HepG2 (cell line): ENCODE results near the gene CHST12. TPM values are rescaled to one million over a fixed set of nuclear protein-coding genes. Genes with fewer than 3 reads are reported as not detected.

Experiments
- ATAC-seq: fragments of 200-7000 bp; cut with Tn5 transposase; 3 replicates; pipeline ENCODE4 v1.9.1; 2020; ENCODE audit warnings: mild to moderate bottlenecking, moderate library complexity
- BruUV-seq: library from RNA; stranded (reverse); fragments of 400-500 nt; replicated peaks from 2 replicates; lab custom pipeline; 2021; lab: Mats Ljungman, UMichigan
- CTCF ChIA-PET: fragments of 300-600 bp; formaldehyde crosslinking; extraction: SDS; loops from one replicate; lab custom pipeline; 2021; ENCODE audit warnings: low total read pairs, inconsistent platforms, low intra/inter-chr PET ratio; lab: Yijun Ruan, JAX
- POLR2A ChIA-PET: fragments of 350-600 bp; sonication (Branson Sonifier 250); formaldehyde crosslinking; loops from one replicate; lab custom pipeline; 2020; ENCODE audit warnings: antibody characterized with exemption, inconsistent platforms; lab: Yijun Ruan, JAX
- DNase-seq: peaks from one replicate; pipeline ENCODE4 v3.0.0-alpha.2; 2015; ENCODE audit warnings: low spot score
- FAIRE-seq: peaks from 3 replicates; lab custom pipeline; 2011; peaks lifted over from hg19 to GRCh38; lab: Jason Lieb, UNC
- H2AFZ ChIP-seq: one replicate; pipeline ENCODE4 v1.6.1; 2011; ENCODE audit warnings: low read length, inconsistent platforms
- H3K27ac ChIP-seq: fragments of 300-600 bp; 3 replicates; pipeline ENCODE4 v1.8.0; 2011; ENCODE audit warnings: mixed run types, mild to moderate bottlenecking, mixed read lengths, low read length, inconsistent platforms; ENCODE audit not compliant: insufficient read depth; ENCODE audit errors: extremely low read length
- H3K27me3 ChIP-seq, 2 experiments: fragments of 200-600 bp in 1 of 2; 2 replicates in 1 of 2; 3 replicates in 1 of 2; pipeline versions ENCODE4 v1.6.0 to v1.8.0; 2011; ENCODE audit warnings: low read length in 2 of 2, mild to moderate bottlenecking in 2 of 2, moderate library complexity in 2 of 2, inconsistent platforms in 1 of 2; ENCODE audit not compliant: insufficient read depth in 2 of 2, control insufficient read depth in 1 of 2
- H3K36me3 ChIP-seq, 2 experiments: fragments of 200-600 bp in 1 of 2; replicated peaks in 1 of 2; 2 replicates in 1 of 2; 3 replicates in 1 of 2; pipeline versions ENCODE4 v1.5.1 to v1.8.0; 2011; ENCODE audit warnings: low read length in 2 of 2, inconsistent platforms in 1 of 2; ENCODE audit not compliant: insufficient read depth in 2 of 2, control insufficient read depth in 1 of 2
- H3K4me1 ChIP-seq: 2 replicates; pipeline ENCODE4 v1.5.1; 2012; ENCODE audit warnings: low read length, inconsistent platforms; ENCODE audit not compliant: insufficient read depth
- H3K4me2 ChIP-seq: 2 replicates; pipeline ENCODE4 v1.6.0; 2011; ENCODE audit warnings: low read depth, low read length, inconsistent platforms
- H3K4me3 ChIP-seq, 3 experiments: fragments of 200-600 bp in 1 of 3; sonication (generic), shearing (Covaris generic) in 1 of 3; replicated peaks in 1 of 3; 2 replicates each; pipeline ENCODE4 v1.5.1; 2011 to 2016; ENCODE audit warnings: low read length in 3 of 3, inconsistent platforms in 2 of 3, low read depth in 2 of 3, mild to moderate bottlenecking in 2 of 3, control low read depth in 1 of 3, mixed read lengths in 1 of 3; ENCODE audit not compliant: insufficient read depth in 1 of 3
- H3K79me2 ChIP-seq: one replicate; pipeline ENCODE4 v1.6.1; 2011; ENCODE audit warnings: low read length, inconsistent platforms; ENCODE audit not compliant: insufficient read depth
- H3K9ac ChIP-seq: 2 replicates; pipeline ENCODE4 v1.6.0; 2011; ENCODE audit warnings: mild to moderate bottlenecking, low read depth, low read length, inconsistent platforms; ENCODE audit not compliant: insufficient read depth
- H3K9me3 ChIP-seq: 2 replicates; pipeline ENCODE4 v1.5.1; 2012; ENCODE audit warnings: mild to moderate bottlenecking, low read length
- H4K20me1 ChIP-seq: 2 replicates; pipeline ENCODE4 v1.6.0; 2011; ENCODE audit warnings: inconsistent platforms, mild to moderate bottlenecking, low read length, moderate library complexity; ENCODE audit not compliant: insufficient read depth
- AGO2 ChIP-seq: fragments of 200-400 bp; formaldehyde crosslinking; optimal IDR thresholded peaks from 2 replicates; pipeline ENCODE3; 2017; ENCODE audit warnings: mild to moderate bottlenecking, low read depth, low read length, moderate library complexity
- DMAP1 ChIP-seq: IDR thresholded peaks from 2 replicates; pipeline ENCODE4 v1.6.1; 2016
- ELF4 ChIP-seq: sonication (generic); formaldehyde crosslinking; IDR thresholded peaks from 2 replicates; pipeline ENCODE4 v1.5.0; 2020; ENCODE audit warnings: missing genetic modification reagents, mild to moderate bottlenecking, moderate library complexity, borderline replicate concordance
- HCFC1 ChIP-seq: fragments of 150-350 bp; IDR thresholded peaks from 2 replicates; pipeline ENCODE4 v1.6.1; 2014; ENCODE audit warnings: low read depth, low read length
- KAT2B ChIP-seq: fragments of 150-350 bp; IDR thresholded peaks from 2 replicates; pipeline ENCODE4 v1.6.1; 2014; ENCODE audit warnings: low read depth, low read length, borderline replicate concordance
- KLF16 ChIP-seq, 2 experiments: sonication (generic) in 1 of 2; formaldehyde crosslinking in 1 of 2; IDR thresholded peaks; 2 replicates each; pipeline versions ENCODE4 v1.6.1 to v1.8.0; 2016 to 2023; ENCODE audit warnings: missing genetic modification reagents in 2 of 2, missing compliant biosample characterization in 1 of 2
- MEF2D ChIP-seq: sonication (generic); formaldehyde crosslinking; IDR thresholded peaks from 2 replicates; pipeline ENCODE4 v1.5.1; 2020; ENCODE audit warnings: mild to moderate bottlenecking, missing genetic modification reagents
- POLR2A ChIP-seq, 2 experiments: IDR thresholded peaks; 2 replicates each; pipeline ENCODE4 v1.6.1; 2011; ENCODE audit warnings: low read depth in 2 of 2, low read length in 2 of 2, mild to moderate bottlenecking in 1 of 2, moderate library complexity in 1 of 2; ENCODE audit not compliant: insufficient read depth in 1 of 2
- RBFOX2 ChIP-seq: fragments of 200-400 bp; formaldehyde crosslinking; IDR thresholded peaks from 2 replicates; pipeline ENCODE4 v1.6.1; 2017; ENCODE audit warnings: low read depth, mild to moderate bottlenecking, low read length
- SIN3B ChIP-seq: fragments of 150-350 bp; IDR thresholded peaks from 2 replicates; pipeline ENCODE4 v1.6.1; 2014; ENCODE audit warnings: low read length
- TP53 ChIP-seq: sonication (generic); formaldehyde crosslinking; conservative IDR thresholded peaks from 2 replicates; pipeline ENCODE4 v1.4.0; 2020; ENCODE audit warnings: missing genetic modification reagents
- ZNF615 ChIP-seq: sonication (generic); formaldehyde crosslinking; IDR thresholded peaks from 2 replicates; pipeline ENCODE4 v1.5.0; 2020; ENCODE audit warnings: mild to moderate bottlenecking, missing genetic modification reagents, borderline replicate concordance
- ZNF850 ChIP-seq: sonication (generic); formaldehyde crosslinking; conservative IDR thresholded peaks from 2 replicates; pipeline ENCODE4 v1.9.0; 2021; ENCODE audit warnings: mild to moderate bottlenecking, missing genetic modification reagents
- WGBS: methylation state at CpG from one replicate; pipeline ENCODE4 v1.1.6; 2017; ENCODE audit warnings: low lambda C conversion rate; 5-methylcytosine and 5-hydroxymethylcytosine counted together
- in situ Hi-C: cut with HindIII; loops from 2 replicates; pipeline ENCODE4 v1.10.0; 2017; ENCODE audit warnings: low pct_unique_long_range_greater_than_20kb; ENCODE audit not compliant: extremely low pct_ligation_motif_present
- intact Hi-C: fragments of 100-400 bp; cut with micrococcal nuclease; formaldehyde crosslinking; loops from one replicate; pipeline ENCODE4 v1.10.0; 2022; ENCODE audit not compliant: unreplicated experiment
- polyA plus RNA-seq, 8 experiments: library from polyadenylated mRNA; depleted of rRNA in 3 of 8; stranded (reverse) in 7 of 8; unstranded in 1 of 8; fragments of >200 nt; fragmentation: Illumina TruSeq in 4 of 8; extraction: Trizol in 4 of 8; gene quantifications; 2 replicates each; pipeline versions ENCODE4 v1.2.1 to v1.2.3, GENCODE V29; 2011 to 2016; ENCODE audit warnings: low read depth in 4 of 8, missing spikeins in 1 of 8, mixed read lengths in 1 of 8; ENCODE audit not compliant: insufficient read depth in 1 of 8
- total RNA-seq, 5 experiments: library from RNA; depleted of rRNA; stranded (reverse); fragments of >200 nt; fragmentation: Illumina TruSeq; extraction: Trizol; gene quantifications; 2 replicates each; pipeline ENCODE4 v1.2.3, GENCODE V29; 2016; ENCODE audit warnings: low read depth in 1 of 5

Gene CHST12
- total and polyA plus RNA-seq, 2 of the 13 experiments (the other 11 are each of a cell fraction or from before 2014, with no cell fraction given): 6.4 to 15.8 TPM

GRCh38 chr7:2358968-2359527, 44.4 kb upstream of the CHST12 start:
- FAIRE-seq (no peak), DNase-seq (no peak), ATAC-seq (no peak)
- Histone ChIP-seq H3K36me3 (peaks cover 22 to 61% of the 10 kb centered on the region in 2 experiments; a peak in 4 of 5 replicates), H3K4me2 (no peak overlapping the region), H3K27me3 (no peaks in the 10 kb centered on the region; a peak in 1 of 5 replicates), H3K27ac (no peak overlapping the region), H2AFZ (no peak overlapping the region), H3K9ac (no peak overlapping the region), H3K79me2 (peaks cover 69% of the 10 kb centered on the region), H3K4me3 (no peak overlapping the region), H4K20me1 (peaks cover 52% of the 10 kb centered on the region), H3K9me3 (no peaks in the 10 kb centered on the region), H3K4me1 (peaks cover 43% of the 10 kb centered on the region)
- TF ChIP-seq POLR2A (IDR thresholded peaks at IDR 0.05; ENCODE audit: insufficient read depth in 1 of 2, low read depth in 2 of 2, low read length in 2 of 2) (0 out of 4 replicates have a peak, but pooled peaks of 1 of the 2 experiments have one; percentile 26), MEF2D (no peak)
- no TSS peak for BruUV-seq
- ChIA-PET POLR2A (no interaction called here), CTCF (no interaction called here)
- intact Hi-C loops: no loop called here
- 96% methylated on average over 8 of the region's 8 CpGs for WGBS
- in situ Hi-C loops: no loop called here

GRCh38 chr7:2359610-2360009, 43.8 kb upstream of the CHST12 start:
- in situ Hi-C loops: no loop called here
- DNase-seq (no peak), ATAC-seq (no peak), FAIRE-seq (no peak)
- Histone ChIP-seq H2AFZ (no peak overlapping the region), H3K9me3 (no peaks in the 10 kb centered on the region), H3K4me3 (no peak overlapping the region), H3K4me2 (0 out of 2 replicates have a peak overlapping the region, but pooled peaks have one; percentile 4), H3K27me3 (no peaks in the 10 kb centered on the region; a peak in 1 of 5 replicates), H3K36me3 (peaks cover 25 to 67% of the 10 kb centered on the region in 2 experiments), H3K27ac (no peak overlapping the region), H3K9ac (no peak overlapping the region), H4K20me1 (peaks cover 52% of the 10 kb centered on the region), H3K4me1 (peaks cover 43% of the 10 kb centered on the region), H3K79me2 (peaks cover 69% of the 10 kb centered on the region)
- TF ChIP-seq AGO2 (peak; percentile 27), RBFOX2 (peak; percentile 35; the same call in 1 of the 2 replicates), DMAP1 (CRISPR knock-in tag) (no peak), ZNF615 (CRISPR knock-in tag) (no peak), SIN3B (no peak), KAT2B (no peak), TP53 (CRISPR knock-in tag) (no peak), HCFC1 (no peak), KLF16 (CRISPR knock-in tag; IDR thresholded peaks at IDR 0.05) (no peak), ELF4 (CRISPR knock-in tag) (no peak), ZNF850 (CRISPR knock-in tag) (no peak)
- intact Hi-C loops: loop anchor here (5.0 kb wide), 1 partner anchor 38 kb away; no protein-coding TSS in a partner anchor
- 96% methylated on average over 11 of the region's 11 CpGs for WGBS
- POLR2A ChIA-PET: interaction anchor here (1.1 kb wide), 1 partner anchor 22 kb away, joined by 3 read pairs; no protein-coding TSS in a partner anchor
- CTCF ChIA-PET: no interaction called here
- BruUV-seq: no TSS peak
